Chondrocyte (in vitro differentiated cells): Measurements from ENCODE around the gene PTGER1. TPM values are rescaled to one million over a fixed set of nuclear protein-coding genes. Genes with fewer than 3 reads are reported as not detected.
A peak's percentile ranks its signal among the peaks of the same experiment; 100 is the strongest.

Experiments
- DNase-seq: peaks from one replicate; pipeline ENCODE4 v3.0.0; 2021; ENCODE audit warnings: mixed read lengths, low spot score
- H3K27ac Mint-ChIP-seq: one replicate; pipeline ENCODE4 v1.8.0; 2021; ENCODE audit warnings: mild to moderate bottlenecking, moderate library complexity, mixed read lengths; ENCODE audit not compliant: unreplicated experiment
- H3K27me3 Mint-ChIP-seq: 2 replicates; pipeline ENCODE4 v1.8.0; 2021; ENCODE audit warnings: low read depth, mixed read lengths
- H3K36me3 Mint-ChIP-seq: 2 replicates; pipeline ENCODE4 v1.8.0; 2021; ENCODE audit warnings: low read depth, mixed read lengths
- H3K4me1 Mint-ChIP-seq: 2 replicates; pipeline ENCODE4 v1.8.0; 2021; ENCODE audit warnings: low read depth, mild to moderate bottlenecking, mixed read lengths
- H3K4me3 Mint-ChIP-seq: one replicate; pipeline ENCODE4 v1.8.0; 2021; ENCODE audit warnings: mild to moderate bottlenecking, moderate library complexity, mixed read lengths; ENCODE audit not compliant: unreplicated experiment
- H3K9me3 Mint-ChIP-seq: 2 replicates; pipeline ENCODE4 v1.8.0; 2021; ENCODE audit warnings: low read depth, mixed read lengths
- long read RNA-seq: library from polyadenylated mRNA; stranded (forward); transcript quantifications from one replicate; pipeline ENCODE4 v2.0.0, GENCODE V29; 2021
- total RNA-seq: library from RNA; stranded (reverse); gene quantifications from 3 replicates; pipeline ENCODE4 v1.2.1, GENCODE V29; 2021
- TF ChIP-seq, protein P1 (sequence below): fragments of 200-600 bp; sonication (generic); IDR thresholded peaks from 2 replicates; pipeline ENCODE4 v1.5.0; 2021; ENCODE audit warnings: antibody characterized with exemption, mild to moderate bottlenecking, moderate library complexity

Gene PTGER1
- total RNA-seq: 0.29 to 1.6 TPM (median 1.4 TPM) in 3 replicates
- long read RNA-seq, transcript PTGER1-201 (3 exons, 1,421 nt): major isoform, 6 of 9 reads
- long read RNA-seq, partial matches to known transcripts: 3 of 9 reads
- long read RNA-seq, other reads (novel, unspliced or antisense): 0 of 9 reads

DNA sequence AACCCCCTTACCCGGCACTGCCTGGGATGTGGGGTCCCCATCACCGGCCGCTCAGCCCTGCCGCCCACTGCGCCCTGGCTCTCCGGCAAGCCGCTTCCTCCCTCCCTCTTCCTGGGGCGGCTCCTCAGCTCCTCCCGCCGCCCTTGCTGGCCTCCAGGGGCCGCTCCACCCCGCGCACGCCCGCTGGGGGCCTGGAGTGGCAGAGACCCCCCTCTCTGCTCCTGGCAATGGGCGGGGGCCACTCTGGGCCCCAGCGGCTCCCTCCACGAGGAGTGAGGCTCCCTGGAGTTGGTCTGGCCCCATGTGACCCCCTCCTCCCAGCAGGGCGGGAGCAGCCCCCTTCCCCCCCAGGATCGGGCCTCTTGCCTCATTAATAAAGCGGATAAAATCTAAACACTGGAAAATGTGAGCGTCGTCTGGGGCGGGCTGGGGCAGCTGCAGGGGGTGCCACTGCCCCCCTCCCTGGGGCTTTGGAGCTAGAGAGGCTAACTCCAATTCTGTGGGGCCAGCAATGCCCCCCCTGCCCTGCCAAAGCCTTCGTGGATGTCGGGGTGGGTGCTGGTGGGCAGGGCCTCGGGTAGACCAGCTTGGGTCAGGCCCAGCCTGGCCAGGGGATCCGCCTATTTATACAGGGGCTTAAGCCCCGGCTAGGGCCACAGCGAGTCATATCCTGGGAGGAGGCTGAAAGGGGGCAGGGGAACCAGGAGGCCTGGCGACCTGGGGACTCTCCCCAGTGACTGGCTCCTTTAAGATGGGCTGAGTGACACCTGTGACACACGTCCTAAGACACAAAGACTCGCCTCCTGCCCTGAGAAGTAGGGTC lies at the start of gene PTGER1:
TSS of gene PTGER1 (minus strand) at position 104 of the 823 bp plus-strand sequence. CDS start 1,034 bp downstream, outside the sequence.
- H3K4me3 Mint-ChIP-seq: peak within 1 kb of the TSS; percentile 42
- DNase-seq: no peak
- H3K9me3 Mint-ChIP-seq: no peaks in the 10 kb centered on the region
- peaks cover 5% of the 10 kb centered on the region for H3K36me3 Mint-ChIP-seq
- TF ChIP-seq, protein P1, sequence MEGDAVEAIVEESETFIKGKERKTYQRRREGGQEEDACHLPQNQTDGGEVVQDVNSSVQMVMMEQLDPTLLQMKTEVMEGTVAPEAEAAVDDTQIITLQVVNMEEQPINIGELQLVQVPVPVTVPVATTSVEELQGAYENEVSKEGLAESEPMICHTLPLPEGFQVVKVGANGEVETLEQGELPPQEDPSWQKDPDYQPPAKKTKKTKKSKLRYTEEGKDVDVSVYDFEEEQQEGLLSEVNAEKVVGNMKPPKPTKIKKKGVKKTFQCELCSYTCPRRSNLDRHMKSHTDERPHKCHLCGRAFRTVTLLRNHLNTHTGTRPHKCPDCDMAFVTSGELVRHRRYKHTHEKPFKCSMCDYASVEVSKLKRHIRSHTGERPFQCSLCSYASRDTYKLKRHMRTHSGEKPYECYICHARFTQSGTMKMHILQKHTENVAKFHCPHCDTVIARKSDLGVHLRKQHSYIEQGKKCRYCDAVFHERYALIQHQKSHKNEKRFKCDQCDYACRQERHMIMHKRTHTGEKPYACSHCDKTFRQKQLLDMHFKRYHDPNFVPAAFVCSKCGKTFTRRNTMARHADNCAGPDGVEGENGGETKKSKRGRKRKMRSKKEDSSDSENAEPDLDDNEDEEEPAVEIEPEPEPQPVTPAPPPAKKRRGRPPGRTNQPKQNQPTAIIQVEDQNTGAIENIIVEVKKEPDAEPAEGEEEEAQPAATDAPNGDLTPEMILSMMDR: peak; percentile 72
- H3K27ac Mint-ChIP-seq: peak within 1 kb of the TSS; percentile 93
- peaks cover 40% of the 10 kb centered on the region for H3K4me1 Mint-ChIP-seq
- H3K27me3 Mint-ChIP-seq: no peaks in the 10 kb centered on the region

DNA sequence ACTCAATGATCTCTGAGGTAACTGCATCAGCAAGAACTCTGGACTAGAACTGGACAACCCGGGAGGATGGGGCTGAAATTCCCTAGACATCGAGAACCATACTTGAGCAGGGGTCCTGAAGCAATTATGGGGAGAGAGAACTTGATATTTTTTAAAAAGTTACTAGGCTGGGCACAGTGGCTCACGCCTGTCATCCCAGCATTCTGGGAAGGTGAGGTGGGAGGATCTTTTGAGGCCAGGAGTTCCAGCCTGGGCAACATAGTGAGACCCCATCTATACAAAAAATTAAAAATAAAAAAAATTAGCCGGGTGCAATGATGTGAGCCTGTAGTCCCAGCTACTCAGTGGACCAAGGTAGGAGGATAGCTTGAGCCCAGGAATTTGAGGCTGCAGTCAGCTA lies 45.4 kb upstream of the PTGER1 start:
- Mint-ChIP-seq H3K4me1 (peaks cover 22% of the 10 kb centered on the region), H3K4me3 (no peak overlapping the region), H3K27me3 (no peaks in the 10 kb centered on the region), H3K9me3 (no peaks in the 10 kb centered on the region), H3K27ac (no peak overlapping the region), H3K36me3 (peaks cover 12% of the 10 kb centered on the region)
- DNase-seq: no peak
- TF ChIP-seq, protein P1: no peak

DNA sequence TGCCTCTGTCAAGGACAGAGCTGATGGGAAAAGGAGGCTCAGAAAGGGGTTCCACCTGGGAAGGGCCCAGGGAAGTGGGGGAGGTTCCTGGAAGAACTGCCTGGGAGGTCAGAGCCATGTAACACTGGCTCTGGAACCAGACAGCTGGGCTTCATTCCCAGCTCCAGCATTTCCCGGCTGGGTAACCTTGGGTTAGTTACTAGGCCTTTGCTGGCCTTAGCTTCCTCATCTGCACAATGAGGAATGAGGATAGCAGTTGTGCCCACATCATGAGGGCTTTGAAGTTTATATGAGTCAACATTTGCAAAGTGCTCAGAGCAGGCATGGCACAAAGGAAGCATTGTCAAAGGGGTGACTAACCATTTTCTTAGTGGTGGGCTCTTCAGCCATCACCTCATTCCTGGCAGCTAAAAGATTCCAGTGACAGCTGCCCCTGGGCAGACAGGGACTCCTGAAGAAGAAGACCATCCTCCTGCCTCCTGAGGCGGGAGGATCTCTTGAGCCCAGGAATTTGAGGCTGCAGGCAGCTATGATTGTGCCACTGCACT lies 44.8 kb upstream of the PTGER1 start:
- Mint-ChIP-seq H3K27ac (peak overlapping the region; percentile 37), H3K4me3 (peak overlapping the region; percentile 8), H3K9me3 (no peaks in the 10 kb centered on the region), H3K4me1 (peaks cover 28% of the 10 kb centered on the region), H3K27me3 (no peaks in the 10 kb centered on the region), H3K36me3 (peaks cover 18% of the 10 kb centered on the region)
- no peak for DNase-seq
- TF ChIP-seq, protein P1: no peak

DNA sequence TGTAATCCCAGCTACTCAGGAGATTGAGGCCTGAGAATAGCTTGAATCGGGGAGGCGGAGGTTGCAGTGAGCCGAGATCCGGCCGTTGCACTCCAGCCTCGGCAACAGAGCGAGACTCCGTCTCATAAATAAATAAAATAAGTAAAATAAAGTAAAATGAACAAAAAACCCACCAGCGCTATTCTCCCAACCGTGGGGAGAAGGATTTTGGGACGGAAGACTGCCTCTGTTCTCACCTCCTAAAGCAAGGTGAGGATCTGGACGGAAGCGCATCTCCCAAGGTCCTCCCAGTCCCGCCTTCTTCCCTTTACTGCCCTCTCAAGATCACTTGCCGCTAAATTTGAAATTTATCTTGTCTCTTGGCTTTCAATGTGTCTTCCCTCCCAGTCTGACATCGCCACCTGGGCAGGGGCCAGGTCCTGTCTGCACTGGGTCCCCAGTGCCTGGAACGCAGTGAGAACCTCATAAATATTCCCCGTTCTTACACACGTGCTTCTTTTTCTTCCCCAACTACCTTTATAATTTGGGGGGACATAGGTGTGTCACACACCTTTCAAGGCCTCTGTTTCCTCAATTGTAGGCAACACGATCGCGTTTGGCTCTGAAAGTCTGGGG lies 44.2 kb upstream of the PTGER1 start:
- no peaks in the 10 kb centered on the region for H3K27me3 Mint-ChIP-seq
- H3K4me1 Mint-ChIP-seq: peaks cover 33% of the 10 kb centered on the region
- peaks cover 22% of the 10 kb centered on the region for H3K36me3 Mint-ChIP-seq
- peak overlapping the region; percentile 37 for H3K27ac Mint-ChIP-seq
- DNase-seq: no peak
- H3K9me3 Mint-ChIP-seq: no peaks in the 10 kb centered on the region
- H3K4me3 Mint-ChIP-seq: peak overlapping the region; percentile 8
- TF ChIP-seq, protein P1: no peak
